ENCODE results near the gene PKD1L1. TPM values are rescaled to one million over a fixed set of nuclear protein-coding genes. Genes with fewer than 3 reads are reported as not detected.

PKD1L1 gene
- polyA plus RNA-seq, 1 donor from 2014 or later, result 2.0 TPM

- H3F3A ChIP-seq (ENCODE audit: insufficient read depth, low read length, poor library complexity, severe bottlenecking), result no peaks in the 10 kb centered on the region
- no peak overlapping the region for H2AFZ ChIP-seq (ENCODE audit: low read depth, low read length)
- H3K4me2 ChIP-seq (ENCODE audit: low read length), result no peak overlapping the region
- no peak overlapping the region for H3K4me3 ChIP-seq (ENCODE audit: low read length)
- H3K9me3 ChIP-seq (ENCODE audit: low read length), result no peaks in the 10 kb centered on the region
- no peaks in the 10 kb centered on the region for H3K36me3 ChIP-seq (ENCODE audit: insufficient read depth, low read length)
- no peak overlapping the region for H3K9ac ChIP-seq (ENCODE audit: low read length)
- TF ChIP-seq CTCF (IDR thresholded peaks at IDR 0.05; ENCODE audit: poor library complexity, severe bottlenecking) (no peak), MXI1 (conservative IDR thresholded peaks at IDR 0.05; ENCODE audit: poor library complexity, severe bottlenecking) (no peak), POLR2AphosphoS5 (IDR thresholded peaks at IDR 0.05) (no peak), SMC3 (conservative IDR thresholded peaks at IDR 0.05; ENCODE audit: poor library complexity) (no peak), TAF1 (IDR thresholded peaks at IDR 0.05; ENCODE audit: low read depth) (no peak)
- TF ChIP-seq, protein P1, sequence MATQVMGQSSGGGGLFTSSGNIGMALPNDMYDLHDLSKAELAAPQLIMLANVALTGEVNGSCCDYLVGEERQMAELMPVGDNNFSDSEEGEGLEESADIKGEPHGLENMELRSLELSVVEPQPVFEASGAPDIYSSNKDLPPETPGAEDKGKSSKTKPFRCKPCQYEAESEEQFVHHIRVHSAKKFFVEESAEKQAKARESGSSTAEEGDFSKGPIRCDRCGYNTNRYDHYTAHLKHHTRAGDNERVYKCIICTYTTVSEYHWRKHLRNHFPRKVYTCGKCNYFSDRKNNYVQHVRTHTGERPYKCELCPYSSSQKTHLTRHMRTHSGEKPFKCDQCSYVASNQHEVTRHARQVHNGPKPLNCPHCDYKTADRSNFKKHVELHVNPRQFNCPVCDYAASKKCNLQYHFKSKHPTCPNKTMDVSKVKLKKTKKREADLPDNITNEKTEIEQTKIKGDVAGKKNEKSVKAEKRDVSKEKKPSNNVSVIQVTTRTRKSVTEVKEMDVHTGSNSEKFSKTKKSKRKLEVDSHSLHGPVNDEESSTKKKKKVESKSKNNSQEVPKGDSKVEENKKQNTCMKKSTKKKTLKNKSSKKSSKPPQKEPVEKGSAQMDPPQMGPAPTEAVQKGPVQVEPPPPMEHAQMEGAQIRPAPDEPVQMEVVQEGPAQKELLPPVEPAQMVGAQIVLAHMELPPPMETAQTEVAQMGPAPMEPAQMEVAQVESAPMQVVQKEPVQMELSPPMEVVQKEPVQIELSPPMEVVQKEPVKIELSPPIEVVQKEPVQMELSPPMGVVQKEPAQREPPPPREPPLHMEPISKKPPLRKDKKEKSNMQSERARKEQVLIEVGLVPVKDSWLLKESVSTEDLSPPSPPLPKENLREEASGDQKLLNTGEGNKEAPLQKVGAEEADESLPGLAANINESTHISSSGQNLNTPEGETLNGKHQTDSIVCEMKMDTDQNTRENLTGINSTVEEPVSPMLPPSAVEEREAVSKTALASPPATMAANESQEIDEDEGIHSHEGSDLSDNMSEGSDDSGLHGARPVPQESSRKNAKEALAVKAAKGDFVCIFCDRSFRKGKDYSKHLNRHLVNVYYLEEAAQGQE (IDR thresholded peaks at IDR 0.05; ENCODE audit: borderline replicate concordance), result no peak
- no peaks in the 10 kb centered on the region for H3K9me2 ChIP-seq (ENCODE audit: insufficient read depth, low read length)
- H4K20me1 ChIP-seq (ENCODE audit: insufficient read depth), result no peaks in the 10 kb centered on the region
- H3K27me3 ChIP-seq (ENCODE audit: insufficient read depth, low read depth, low read length), result no peaks in the 10 kb centered on the region
- H3K79me2 ChIP-seq (replicated peaks; ENCODE audit: insufficient read depth, low read length), result no peaks in the 10 kb centered on the region
- H3K27ac ChIP-seq (ENCODE audit: low read length), result no peak overlapping the region
Measured at GRCh38 chr7:47940088-47941013, 7.9 kb downstream of the PKD1L1 start.

DNA sequence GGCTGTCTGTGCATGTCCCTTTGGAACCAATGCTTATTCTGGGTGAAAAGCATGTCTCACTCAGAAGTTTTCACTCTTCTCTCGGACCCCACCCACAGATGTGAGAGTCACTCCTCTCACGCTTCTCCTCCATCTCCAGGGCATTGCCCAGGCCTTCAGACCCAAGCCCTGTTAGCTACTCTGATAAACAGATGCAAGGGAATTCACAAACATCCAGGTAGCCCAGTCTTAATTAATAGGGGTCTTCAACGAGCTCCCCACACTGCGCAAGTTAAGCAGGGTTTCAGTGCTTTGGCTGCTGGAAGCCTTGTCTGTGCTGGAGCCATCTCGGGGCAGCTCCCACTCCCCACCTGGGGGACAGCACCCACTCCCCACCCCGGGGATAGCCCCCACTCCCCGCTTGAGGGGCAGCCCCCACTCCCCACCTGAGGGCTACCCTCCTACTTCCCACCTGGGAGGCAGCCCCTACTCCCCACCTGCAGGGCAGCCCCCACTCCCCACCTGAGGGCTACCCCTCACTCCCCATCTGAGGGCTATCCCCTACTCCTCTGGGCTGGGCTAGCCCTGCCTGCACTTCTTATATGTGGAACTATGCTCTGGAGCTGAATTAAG is 8.7 kb downstream of the PKD1L1 start:
- Histone ChIP-seq H3K9me3 (ENCODE audit: low read length) (no peaks in the 10 kb centered on the region), H3K9ac (ENCODE audit: low read length) (no peak overlapping the region), H3F3A (ENCODE audit: insufficient read depth, low read length, poor library complexity, severe bottlenecking) (no peaks in the 10 kb centered on the region), H3K27me3 (ENCODE audit: insufficient read depth, low read depth, low read length) (no peaks in the 10 kb centered on the region), H3K9me2 (ENCODE audit: insufficient read depth, low read length) (no peaks in the 10 kb centered on the region), H2AFZ (ENCODE audit: low read depth, low read length) (no peak overlapping the region), H3K4me3 (ENCODE audit: low read length) (no peak overlapping the region), H3K4me2 (ENCODE audit: low read length) (no peak overlapping the region), H3K36me3 (ENCODE audit: insufficient read depth, low read length) (no peaks in the 10 kb centered on the region), H3K79me2 (replicated peaks; ENCODE audit: insufficient read depth, low read length) (no peaks in the 10 kb centered on the region), H3K27ac (ENCODE audit: low read length) (no peak overlapping the region), H4K20me1 (ENCODE audit: insufficient read depth) (no peaks in the 10 kb centered on the region)
- TF ChIP-seq MXI1 (conservative IDR thresholded peaks at IDR 0.05; ENCODE audit: poor library complexity, severe bottlenecking), result no peak
- no peak for TF ChIP-seq CTCF (IDR thresholded peaks at IDR 0.05; ENCODE audit: poor library complexity, severe bottlenecking)
- TF ChIP-seq SMC3 (conservative IDR thresholded peaks at IDR 0.05; ENCODE audit: poor library complexity), result no peak
- no peak for TF ChIP-seq EP300 (conservative IDR thresholded peaks at IDR 0.05; ENCODE audit: poor library complexity, severe bottlenecking)
- no peak for TF ChIP-seq EZH2 (IDR thresholded peaks at IDR 0.05; ENCODE audit: borderline replicate concordance, insufficient read depth, low read length, poor library complexity, severe bottlenecking)
- TF ChIP-seq RAD21 (conservative IDR thresholded peaks at IDR 0.05), result no peak
- no peak for TF ChIP-seq POLR2AphosphoS5 (IDR thresholded peaks at IDR 0.05)
- TF ChIP-seq TAF1 (IDR thresholded peaks at IDR 0.05; ENCODE audit: low read depth), result no peak
- TF ChIP-seq, protein P1 (IDR thresholded peaks at IDR 0.05; ENCODE audit: borderline replicate concordance), result no peak

Data from neural cell (in vitro differentiated cells).